IMR-90 (cell line): ENCODE measurements around the gene GRB10. TPM values are rescaled to one million over a fixed set of nuclear protein-coding genes. Genes with fewer than 3 reads are reported as not detected.

Source experiments
- ATAC-seq: fragments of 200-7000 bp; cut with Tn5 transposase; 2 replicates; pipeline ENCODE4 v1.9.1; 2020; ENCODE audit warnings: low read depth, mild to moderate bottlenecking, moderate library complexity
- BruUV-seq: library from RNA; stranded (reverse); fragments of 400-500 nt; replicated peaks from 2 replicates; lab custom pipeline; 2021; lab: Mats Ljungman, UMichigan
- CTCF ChIA-PET: fragments of 300-600 bp; formaldehyde crosslinking; extraction: SDS; loops from one replicate; lab custom pipeline; 2021; ENCODE audit warnings: antibody characterized with exemption; lab: Yijun Ruan, JAX
- POLR2A ChIA-PET: fragments of 300-600 bp; sonication (Branson Sonifier 250); formaldehyde crosslinking; loops from one replicate; lab custom pipeline; 2022; ENCODE audit warnings: antibody characterized with exemption; ENCODE audit not compliant: unreplicated experiment; lab: Charles Lee
- DNase-seq: peaks from one replicate; pipeline ENCODE4 v3.0.0; 2013
- H2AFZ ChIP-seq: replicated peaks from 2 replicates; pipeline ENCODE3; 2013; ENCODE audit warnings: low read length, mild to moderate bottlenecking; ENCODE audit not compliant: poor library complexity
- H2AK5ac ChIP-seq: 2 replicates; pipeline ENCODE4 v1.6.1; 2013; ENCODE audit warnings: low read depth, low read length, inconsistent platforms
- H2AK9ac ChIP-seq: replicated peaks from 2 replicates; pipeline ENCODE3; 2013; ENCODE audit warnings: mild to moderate bottlenecking, low read depth, low read length, moderate library complexity; ENCODE audit not compliant: poor library complexity
- H2BK120ac ChIP-seq: 2 replicates; pipeline ENCODE4 v1.6.1; 2013; ENCODE audit warnings: low read depth, low read length, inconsistent platforms
- H2BK15ac ChIP-seq: 3 replicates; pipeline ENCODE4 v1.6.1; 2013; ENCODE audit warnings: low read depth, low read length, inconsistent platforms
- H2BK20ac ChIP-seq: 2 replicates; pipeline ENCODE4 v1.6.1; 2013; ENCODE audit warnings: low read depth, mild to moderate bottlenecking, inconsistent platforms, low read length, moderate library complexity
- H2BK5ac ChIP-seq: 2 replicates; pipeline ENCODE4 v1.6.1; 2013; ENCODE audit warnings: mild to moderate bottlenecking, low read depth, low read length, inconsistent platforms; ENCODE audit not compliant: poor library complexity, severe bottlenecking
- H3K14ac ChIP-seq: replicated peaks from 2 replicates; pipeline ENCODE4 v1.6.1; 2013; ENCODE audit warnings: low read depth, low read length, inconsistent platforms
- H3K18ac ChIP-seq: 2 replicates; pipeline ENCODE4 v1.6.1; 2013; ENCODE audit warnings: low read depth, low read length, control low read depth
- H3K23ac ChIP-seq: 2 replicates; pipeline ENCODE4 v1.6.1; 2013; ENCODE audit warnings: low read depth, low read length, inconsistent platforms
- H3K27ac ChIP-seq: 2 replicates; pipeline ENCODE4 v1.5.1; 2013; ENCODE audit warnings: mild to moderate bottlenecking, control low read depth, low read length; ENCODE audit not compliant: insufficient read depth
- H3K27me3 ChIP-seq: 2 replicates; pipeline ENCODE4 v1.6.1; 2013; ENCODE audit warnings: low read length; ENCODE audit not compliant: control insufficient read depth, insufficient read depth
- H3K36me3 ChIP-seq: 2 replicates; pipeline ENCODE4 v1.6.1; 2013; ENCODE audit warnings: low read length, mixed read lengths; ENCODE audit not compliant: control insufficient read depth, insufficient read depth
- H3K4ac ChIP-seq: 2 replicates; pipeline ENCODE4 v1.6.1; 2013; ENCODE audit warnings: low read depth, low read length, inconsistent platforms
- H3K4me1 ChIP-seq: 2 replicates; pipeline ENCODE4 v1.6.1; 2013; ENCODE audit warnings: low read length, mixed read lengths; ENCODE audit not compliant: control insufficient read depth, insufficient read depth
- H3K4me2 ChIP-seq: 2 replicates; pipeline ENCODE4 v1.6.1; 2013; ENCODE audit warnings: low read depth, mild to moderate bottlenecking, control low read depth, low read length, moderate library complexity
- H3K4me3 ChIP-seq: 2 replicates; pipeline ENCODE4 v1.5.1; 2013; ENCODE audit warnings: low read depth, mild to moderate bottlenecking, control low read depth, low read length, moderate library complexity; ENCODE audit not compliant: insufficient read depth
- H3K56ac ChIP-seq: 2 replicates; pipeline ENCODE4 v1.6.1; 2013; ENCODE audit warnings: low read length, inconsistent platforms; ENCODE audit not compliant: insufficient read depth; ENCODE audit errors: extremely low read depth
- H3K79me1 ChIP-seq, 2 experiments: 2 replicates each; pipeline ENCODE4 v1.6.1; 2013; ENCODE audit warnings: low read length in 2 of 2, inconsistent platforms in 1 of 2, low read depth in 1 of 2
- H3K9ac ChIP-seq: 2 replicates; pipeline ENCODE4 v1.6.1; 2013; ENCODE audit warnings: low read depth, low read length, control low read depth
- H3K9me1 ChIP-seq: 2 replicates; pipeline ENCODE4 v1.6.1; 2013; ENCODE audit warnings: low read length, inconsistent platforms; ENCODE audit not compliant: insufficient read depth
- H3K9me3 ChIP-seq: 2 replicates; pipeline ENCODE4 v1.6.1; 2013; ENCODE audit warnings: low read length; ENCODE audit not compliant: control insufficient read depth, insufficient read depth
- H4K20me1 ChIP-seq: 2 replicates; pipeline ENCODE4 v1.6.1; 2013; ENCODE audit warnings: low read length, inconsistent platforms; ENCODE audit not compliant: insufficient read depth
- H4K5ac ChIP-seq: 2 replicates; pipeline ENCODE4 v1.6.1; 2013; ENCODE audit warnings: mild to moderate bottlenecking, low read depth, low read length, control low read depth
- H4K8ac ChIP-seq, 2 experiments: 2 replicates each; pipeline ENCODE4 v1.6.1; 2013; ENCODE audit warnings: low read depth in 2 of 2, low read length in 2 of 2, control low read depth in 1 of 2, inconsistent platforms in 1 of 2
- H4K91ac ChIP-seq: 2 replicates; pipeline ENCODE4 v1.6.1; 2013; ENCODE audit warnings: low read depth, low read length, inconsistent platforms; ENCODE audit not compliant: insufficient read depth
- BHLHE40 ChIP-seq: fragments of 150-350 bp; IDR thresholded peaks from 2 replicates; pipeline ENCODE4 v1.6.1; 2016; ENCODE audit warnings: mild to moderate bottlenecking, low read depth, low read length
- CEBPB ChIP-seq: IDR thresholded peaks from 2 replicates; pipeline ENCODE4 v1.6.1; 2012; ENCODE audit warnings: low read depth, low read length, improper control_type of control experiment
- CHD1 ChIP-seq: IDR thresholded peaks from 2 replicates; pipeline ENCODE4 v1.6.1; 2012; ENCODE audit warnings: low read depth, low read length, improper control_type of control experiment
- CTCF ChIP-seq: conservative IDR thresholded peaks from 2 replicates; pipeline ENCODE4 v1.5.1; 2012; ENCODE audit warnings: mild to moderate bottlenecking, low read depth, low read length, improper control_type of control experiment
- ELK1 ChIP-seq: fragments of 150-350 bp; IDR thresholded peaks from 2 replicates; pipeline ENCODE4 v1.6.1; 2016; ENCODE audit warnings: low read depth, mild to moderate bottlenecking, low read length, moderate library complexity, borderline replicate concordance
- FOS ChIP-seq: fragments of 150-350 bp; IDR thresholded peaks from 2 replicates; pipeline ENCODE4 v1.6.1; 2016; ENCODE audit warnings: low read depth, low read length
- MAFK ChIP-seq: IDR thresholded peaks from 2 replicates; pipeline ENCODE4 v1.6.1; 2012; ENCODE audit warnings: low read depth, low read length, improper control_type of control experiment
- MAZ ChIP-seq: IDR thresholded peaks from 2 replicates; pipeline ENCODE4 v1.6.1; 2012; ENCODE audit warnings: low read depth, mild to moderate bottlenecking, low read length, improper control_type of control experiment, moderate library complexity, borderline replicate concordance
- MXI1 ChIP-seq: IDR thresholded peaks from 2 replicates; pipeline ENCODE4 v1.6.1; 2012; ENCODE audit warnings: low read depth, mild to moderate bottlenecking, low read length, moderate library complexity, borderline replicate concordance
- NFE2L2 ChIP-seq: fragments of 150-350 bp; IDR thresholded peaks from 2 replicates; pipeline ENCODE4 v1.6.1; 2016; ENCODE audit warnings: low read depth, mild to moderate bottlenecking, low read length
- POLR2A ChIP-seq: IDR thresholded peaks from 2 replicates; pipeline ENCODE4 v1.6.1; 2012; ENCODE audit warnings: mild to moderate bottlenecking, low read depth, low read length
- RAD21 ChIP-seq: IDR thresholded peaks from 2 replicates; pipeline ENCODE4 v1.6.1; 2012; ENCODE audit warnings: low read length, improper control_type of control experiment
- RCOR1 ChIP-seq: IDR thresholded peaks from 2 replicates; pipeline ENCODE4 v1.6.1; 2012; ENCODE audit warnings: mild to moderate bottlenecking, low read length, improper control_type of control experiment; ENCODE audit not compliant: insufficient replicate concordance
- RFX5 ChIP-seq: IDR thresholded peaks from 2 replicates; pipeline ENCODE4 v1.8.0; 2012; ENCODE audit warnings: low read depth, mild to moderate bottlenecking, low read length, moderate library complexity
- SMC3 ChIP-seq: fragments of 150-350 bp; IDR thresholded peaks from 2 replicates; pipeline ENCODE4 v1.6.1; 2016; ENCODE audit warnings: low read depth, mild to moderate bottlenecking, antibody characterized with exemption, low read length, moderate library complexity
- WGBS, 2 experiments: methylation state at CpG; one replicate each; pipeline versions ENCODE4 v1.1.5 to v1.1.7; 2013; ENCODE audit warnings: missing lambda C conversion rate in 2 of 2; ENCODE audit not compliant: insufficient read length in 1 of 2; ENCODE audit errors: extremely low coverage in 2 of 2; 5-methylcytosine and 5-hydroxymethylcytosine counted together
- dilution Hi-C: fragments of 300-500 bp; cut with HindIII; formaldehyde crosslinking; loops from one replicate; pipeline ENCODE4 v1.14.3; 2018; ENCODE audit warnings: low sequenced_read_pairs; ENCODE audit not compliant: unreplicated experiment
- in situ Hi-C: fragments of 300-500 bp; cut with MboI; formaldehyde crosslinking; loops from 3 replicates; pipeline ENCODE4 v1.14.3; 2019; ENCODE audit warnings: low sequenced_read_pairs, inconsistent platforms, mixed read lengths
- intact Hi-C: fragments of 100-400 bp; cut with micrococcal nuclease; formaldehyde crosslinking; loops from 2 replicates; pipeline ENCODE4 v1.10.0; 2022
- polyA plus RNA-seq, 3 experiments: library from polyadenylated mRNA; depleted of rRNA; stranded (reverse); fragments of >200 nt; gene quantifications; 2 replicates each; pipeline ENCODE4 v1.2.3, GENCODE V29; 2012; ENCODE audit warnings: low replicate concordance in 1 of 3
- total RNA-seq: library from RNA; depleted of rRNA; stranded (reverse); fragments of >200 nt; gene quantifications from 2 replicates; pipeline ENCODE4 v1.2.3, GENCODE V29; 2012
- TF ChIP-seq, protein P1 (sequence below): fragments of 150-350 bp; IDR thresholded peaks from 2 replicates; pipeline ENCODE4 v1.6.1; 2017; ENCODE audit warnings: mild to moderate bottlenecking, antibody characterized with exemption, low read length, low read depth

The GRB10 gene
- total and polyA plus RNA-seq, 2 of the 4 experiments (the other 2 are of a cell fraction): 6.3 to 15.1 TPM

DNA sequence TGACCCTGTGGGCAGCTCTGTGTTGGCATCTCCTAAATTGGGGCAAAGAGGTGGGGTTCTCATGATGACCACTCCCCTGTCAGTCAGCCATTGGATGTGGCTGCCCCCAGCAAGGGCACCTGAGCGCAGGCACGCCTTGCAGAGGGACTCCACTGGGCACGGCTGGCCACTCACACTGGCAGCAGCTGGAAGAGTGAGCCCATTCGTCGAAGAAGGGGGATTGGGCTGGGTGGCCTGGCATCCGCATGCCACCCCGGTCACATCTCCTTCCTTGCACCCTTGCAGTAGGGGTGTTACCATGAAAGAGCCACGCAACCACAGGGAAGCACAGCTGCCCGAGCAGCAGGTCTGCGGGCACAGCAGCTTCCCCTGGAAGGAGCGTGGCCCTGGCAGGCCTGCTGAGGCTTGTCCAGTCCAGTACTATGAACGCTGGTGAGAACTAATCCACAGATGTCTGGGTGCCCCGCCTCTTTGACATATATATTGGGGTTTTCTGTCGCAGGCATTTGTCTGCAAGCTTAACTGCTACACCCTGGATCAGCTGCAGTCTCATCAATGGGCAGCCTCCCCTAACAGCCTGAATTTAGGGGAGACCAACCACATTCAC, 25.7 kb upstream of the GRB10 start:
- Histone ChIP-seq H3K4me1 (no peaks in the 10 kb centered on the region), H3K27ac (no peak overlapping the region), H2BK120ac (no peak overlapping the region), H2AK9ac (peak overlapping the region; percentile 1), H3K27me3 (peaks cover 43% of the 10 kb centered on the region), H3K4me2 (no peak overlapping the region), H2BK5ac (no peak overlapping the region), H2BK20ac (no peak overlapping the region), H3K79me1 (no peaks in the 10 kb centered on the region), H3K36me3 (no peaks in the 10 kb centered on the region), H3K18ac (no peak overlapping the region), H3K9me1 (no peaks in the 10 kb centered on the region; the same call in 1 of the 2 replicates), H3K23ac (no peak overlapping the region), H4K91ac (no peak overlapping the region), H4K20me1 (no peaks in the 10 kb centered on the region), H3K56ac (no peak overlapping the region), H4K8ac (no peak overlapping the region), H2BK15ac (no peak overlapping the region), H2AFZ (no peak overlapping the region), H3K9ac (no peak overlapping the region), H2AK5ac (no peak overlapping the region), H3K9me3 (no peaks in the 10 kb centered on the region), H3K4ac (no peak overlapping the region), H3K4me3 (no peak overlapping the region), H4K5ac (no peak overlapping the region), H3K14ac (no peak overlapping the region)
- no peak for TF ChIP-seq CHD1
- TF ChIP-seq RCOR1: no peak
- TF ChIP-seq POLR2A: no peak
- no peak for TF ChIP-seq NFE2L2
- TF ChIP-seq MXI1: no peak
- TF ChIP-seq ELK1: no peak
- no peak for TF ChIP-seq CEBPB
- TF ChIP-seq, protein P1, sequence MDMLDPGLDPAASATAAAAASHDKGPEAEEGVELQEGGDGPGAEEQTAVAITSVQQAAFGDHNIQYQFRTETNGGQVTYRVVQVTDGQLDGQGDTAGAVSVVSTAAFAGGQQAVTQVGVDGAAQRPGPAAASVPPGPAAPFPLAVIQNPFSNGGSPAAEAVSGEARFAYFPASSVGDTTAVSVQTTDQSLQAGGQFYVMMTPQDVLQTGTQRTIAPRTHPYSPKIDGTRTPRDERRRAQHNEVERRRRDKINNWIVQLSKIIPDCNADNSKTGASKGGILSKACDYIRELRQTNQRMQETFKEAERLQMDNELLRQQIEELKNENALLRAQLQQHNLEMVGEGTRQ: no peak
- no peak for TF ChIP-seq FOS
- no peak for TF ChIP-seq BHLHE40
- TF ChIP-seq SMC3: no peak
- TF ChIP-seq RFX5: no peak
- TF ChIP-seq CTCF: no peak
- TF ChIP-seq MAZ: no peak
- TF ChIP-seq MAFK: no peak
- no peak for TF ChIP-seq RAD21
- in situ Hi-C loops (no loop called here), intact Hi-C loops (no loop called here), dilution Hi-C loops (no loop called here)
- 88% methylated on average over 11 of the region's 14 CpGs; no CpG with 5 or more reads in 1 of the 2 experiments for WGBS, 2 experiments
- BruUV-seq: no TSS peak
- ATAC-seq (no peak), DNase-seq (no peak)
- ChIA-PET POLR2A (no interaction called here), CTCF (no interaction called here)
